GM23338 (cell line): ENCODE results near the gene SUCLG2.

Source experiments
- CREB1 ChIP-seq: fragments of 250-450 bp; sonication (Bioruptor Pico); IDR thresholded peaks from 2 replicates; pipeline ENCODE4 v1.5.0; 2020; ENCODE audit warnings: low read depth, mild to moderate bottlenecking, moderate library complexity
- CTCF ChIP-seq, 2 experiments: fragments of 200-600 bp in 1 of 2; sonication (generic) in 1 of 2; conservative IDR thresholded peaks; 2 replicates each; pipeline versions ENCODE4 v1.5.1 to v1.6.1; 2016 to 2017; ENCODE audit warnings: antibody characterized with exemption in 2 of 2, low read depth in 2 of 2, mild to moderate bottlenecking in 2 of 2, moderate library complexity in 1 of 2
- ETS1 ChIP-seq: IDR thresholded peaks from 2 replicates; pipeline ENCODE4 v1.6.1; 2016; ENCODE audit warnings: antibody characterized with exemption
- EZH2 ChIP-seq: fragments of 200-600 bp; sonication (generic); IDR thresholded peaks from one replicate; pipeline ENCODE4 v1.8.0; 2017; ENCODE audit warnings: antibody characterized with exemption, mild to moderate bottlenecking, low read depth; ENCODE audit not compliant: unreplicated experiment
- EZH2phosphoT487 ChIP-seq: fragments of 200-600 bp; sonication (generic); IDR thresholded peaks from one replicate; pipeline ENCODE4 v1.8.1; 2018; ENCODE audit warnings: antibody characterized with exemption; ENCODE audit not compliant: unreplicated experiment
- JUNB ChIP-seq: IDR thresholded peaks from one replicate; pipeline ENCODE4 v1.6.1; 2016; ENCODE audit warnings: antibody characterized with exemption; ENCODE audit not compliant: unreplicated experiment
- NANOG ChIP-seq: IDR thresholded peaks from 2 replicates; pipeline ENCODE4 v1.6.1; 2016; ENCODE audit warnings: antibody characterized with exemption, borderline replicate concordance
- POLR2AphosphoS5 ChIP-seq: IDR thresholded peaks from 2 replicates; pipeline ENCODE4 v1.6.1; 2016; ENCODE audit warnings: antibody characterized with exemption, low read depth
- ZNF114 ChIP-seq: fragments of 250-450 bp; sonication (Bioruptor Pico); IDR thresholded peaks from 2 replicates; pipeline ENCODE4 v1.5.0; 2020; ENCODE audit warnings: mild to moderate bottlenecking, moderate library complexity
- ZNF331 ChIP-seq: fragments of 250-450 bp; sonication (Bioruptor Pico); IDR thresholded peaks from 2 replicates; pipeline ENCODE4 v1.5.0; 2020; ENCODE audit warnings: low read depth, mild to moderate bottlenecking, moderate library complexity
- ZNF462 ChIP-seq: fragments of 250-450 bp; sonication (Bioruptor Pico); IDR thresholded peaks from 2 replicates; pipeline ENCODE4 v1.5.0; 2020; ENCODE audit warnings: mild to moderate bottlenecking, moderate library complexity
- TF ChIP-seq, protein P1 (sequence below): IDR thresholded peaks from one replicate; pipeline ENCODE4 v1.6.1; 2018; ENCODE audit warnings: antibody characterized with exemption; ENCODE audit not compliant: unreplicated experiment

- no peak for TF ChIP-seq CTCF (conservative IDR thresholded peaks at IDR 0.05; ENCODE audit: low read depth in 2 of 2)
- no peak for TF ChIP-seq EZH2phosphoT487
- TF ChIP-seq, protein P1, sequence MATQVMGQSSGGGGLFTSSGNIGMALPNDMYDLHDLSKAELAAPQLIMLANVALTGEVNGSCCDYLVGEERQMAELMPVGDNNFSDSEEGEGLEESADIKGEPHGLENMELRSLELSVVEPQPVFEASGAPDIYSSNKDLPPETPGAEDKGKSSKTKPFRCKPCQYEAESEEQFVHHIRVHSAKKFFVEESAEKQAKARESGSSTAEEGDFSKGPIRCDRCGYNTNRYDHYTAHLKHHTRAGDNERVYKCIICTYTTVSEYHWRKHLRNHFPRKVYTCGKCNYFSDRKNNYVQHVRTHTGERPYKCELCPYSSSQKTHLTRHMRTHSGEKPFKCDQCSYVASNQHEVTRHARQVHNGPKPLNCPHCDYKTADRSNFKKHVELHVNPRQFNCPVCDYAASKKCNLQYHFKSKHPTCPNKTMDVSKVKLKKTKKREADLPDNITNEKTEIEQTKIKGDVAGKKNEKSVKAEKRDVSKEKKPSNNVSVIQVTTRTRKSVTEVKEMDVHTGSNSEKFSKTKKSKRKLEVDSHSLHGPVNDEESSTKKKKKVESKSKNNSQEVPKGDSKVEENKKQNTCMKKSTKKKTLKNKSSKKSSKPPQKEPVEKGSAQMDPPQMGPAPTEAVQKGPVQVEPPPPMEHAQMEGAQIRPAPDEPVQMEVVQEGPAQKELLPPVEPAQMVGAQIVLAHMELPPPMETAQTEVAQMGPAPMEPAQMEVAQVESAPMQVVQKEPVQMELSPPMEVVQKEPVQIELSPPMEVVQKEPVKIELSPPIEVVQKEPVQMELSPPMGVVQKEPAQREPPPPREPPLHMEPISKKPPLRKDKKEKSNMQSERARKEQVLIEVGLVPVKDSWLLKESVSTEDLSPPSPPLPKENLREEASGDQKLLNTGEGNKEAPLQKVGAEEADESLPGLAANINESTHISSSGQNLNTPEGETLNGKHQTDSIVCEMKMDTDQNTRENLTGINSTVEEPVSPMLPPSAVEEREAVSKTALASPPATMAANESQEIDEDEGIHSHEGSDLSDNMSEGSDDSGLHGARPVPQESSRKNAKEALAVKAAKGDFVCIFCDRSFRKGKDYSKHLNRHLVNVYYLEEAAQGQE = no peak
- TF ChIP-seq EZH2 = no peak
- no peak for TF ChIP-seq POLR2AphosphoS5
- no peak for TF ChIP-seq CREB1 (CRISPR knock-in tag)
- no peak for TF ChIP-seq JUNB
- TF ChIP-seq ETS1 = no peak
- TF ChIP-seq NANOG = no peak
- no peak for TF ChIP-seq ZNF462 (CRISPR knock-in tag)
- no peak for TF ChIP-seq ZNF114
- TF ChIP-seq ZNF331 = no peak
These were observed 124.5 kb downstream of the SUCLG2 start for GRCh38 chr3:67529915-67530314.
